Stimulated activated CD4-positive, alpha-beta T cell treated with anti-CD3 and anti-CD28 coated beads, Interleukin-4, amount 100 ng/mL, for 48 hours (primary cell): ENCODE data around the gene RPL41.
"Not testable (repeated sequence)": the region's sequence is repeated elsewhere in the genome, so short reads cannot be mapped to it uniquely, and the experiment has no call there.

Experiments
- DNase-seq, 2 donors: peaks; one replicate each; pipeline ENCODE4 v3.0.0-alpha.2; 2020; ENCODE audit warnings: low read depth in 2 of 2

RPL41 gene

GRCh38 chr12:56154818-56155217 lies 38.4 kb downstream of the RPL41 start:
- no peak for DNase-seq

- DNase-seq, result no peak
Observed at GRCh38 chr12:56155256-56155845, 38.9 kb downstream of the RPL41 start.

DNA sequence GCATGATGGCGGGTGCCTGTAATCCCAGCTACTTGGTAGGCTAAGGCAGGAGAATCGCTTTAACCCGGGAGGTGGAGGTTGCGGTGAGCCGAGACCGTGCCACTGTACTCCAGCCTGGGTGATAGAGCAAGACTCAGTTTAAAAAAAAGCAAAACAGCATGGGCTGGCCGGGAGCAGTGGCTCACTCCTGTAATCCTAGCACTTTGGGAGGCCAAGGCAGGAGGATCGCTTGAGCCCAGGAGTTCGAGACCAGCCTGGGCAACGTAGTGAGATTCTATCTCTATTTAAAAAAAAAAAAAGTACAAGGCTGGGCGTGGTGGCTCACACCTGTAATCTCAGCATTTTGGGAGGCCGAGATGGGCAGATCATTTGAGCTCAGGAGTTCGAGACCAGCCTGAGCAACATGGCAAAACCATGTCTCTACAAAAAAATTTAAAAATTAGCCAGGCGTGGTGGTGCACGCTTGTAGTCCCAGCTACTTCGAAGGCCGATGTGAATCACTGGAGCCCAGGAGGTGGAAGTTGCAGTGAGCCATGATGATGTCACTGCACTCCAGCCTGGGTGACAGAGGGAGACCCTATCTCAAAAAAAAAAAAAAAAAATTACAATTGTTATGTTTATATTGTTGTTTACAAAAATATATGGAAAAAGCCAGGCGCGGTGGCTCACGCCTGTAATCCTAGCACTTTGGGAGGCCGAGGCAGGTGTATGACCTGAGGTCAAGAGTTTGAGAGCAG lies 40.2 kb downstream of the RPL41 start:
- DNase-seq, result not testable (repeated sequence)

DNA sequence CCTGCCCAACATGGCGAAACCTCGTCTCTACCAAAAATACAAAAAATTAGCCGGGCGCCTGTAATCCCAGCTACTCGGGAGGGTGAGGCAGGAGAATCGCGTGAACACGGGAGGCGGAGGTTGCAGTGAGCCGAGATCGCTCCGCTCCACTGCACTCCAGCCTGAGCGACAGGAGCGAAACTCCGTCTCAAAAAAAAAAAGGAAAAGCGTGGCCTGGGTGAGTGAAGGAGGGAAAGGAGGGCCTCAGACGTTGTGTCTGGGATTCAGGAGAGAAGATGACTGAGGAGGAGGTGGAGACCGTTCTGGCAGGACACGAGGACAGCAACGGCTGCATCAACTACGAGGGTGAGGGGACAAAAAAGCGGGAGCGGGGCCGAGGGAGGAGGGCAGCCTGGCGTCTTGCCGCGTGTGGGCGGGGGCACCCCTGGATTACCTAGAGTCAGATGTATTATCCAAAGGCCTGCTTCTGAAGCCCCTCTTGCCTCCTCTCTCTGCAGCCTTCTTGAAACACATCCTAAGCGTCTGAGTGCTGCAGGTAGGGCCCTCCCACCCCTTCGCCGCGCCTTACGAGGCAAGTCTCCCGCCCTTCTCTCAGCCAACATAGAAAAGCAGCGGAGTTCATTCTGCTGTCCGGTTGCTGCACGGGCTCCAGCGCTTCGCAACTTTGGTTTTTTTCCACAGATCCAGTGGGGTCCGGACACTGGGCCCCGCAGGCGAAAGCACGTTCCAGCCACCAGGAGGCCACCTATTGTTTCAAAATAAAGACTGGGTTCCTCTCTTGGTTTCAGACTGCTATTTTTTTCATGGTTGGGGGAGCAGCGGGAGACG lies 41.0 kb downstream of the RPL41 start:
- DNase-seq, result peak; percentile 40 to 45

GRCh38 chr12:56158029-56158925 lies 41.8 kb downstream of the RPL41 start, which contains the start of gene MYL6:
MYL6 (plus strand) TSS chr12:56158359; CDS start chr12:56158402, 43 bp downstream.
- peak; percentile 84 to 91 for DNase-seq

GRCh38 chr12:56158926-56159461 lies 42.6 kb downstream of the RPL41 start:
- DNase-seq, result no peak

- DNase-seq, result no peak
Observed at GRCh38 chr12:56159482-56160192, 43.2 kb downstream of the RPL41 start.

- peak; percentile 37 to 44 for DNase-seq
Observed at GRCh38 chr12:56160193-56160763, 43.8 kb downstream of the RPL41 start.

DNA sequence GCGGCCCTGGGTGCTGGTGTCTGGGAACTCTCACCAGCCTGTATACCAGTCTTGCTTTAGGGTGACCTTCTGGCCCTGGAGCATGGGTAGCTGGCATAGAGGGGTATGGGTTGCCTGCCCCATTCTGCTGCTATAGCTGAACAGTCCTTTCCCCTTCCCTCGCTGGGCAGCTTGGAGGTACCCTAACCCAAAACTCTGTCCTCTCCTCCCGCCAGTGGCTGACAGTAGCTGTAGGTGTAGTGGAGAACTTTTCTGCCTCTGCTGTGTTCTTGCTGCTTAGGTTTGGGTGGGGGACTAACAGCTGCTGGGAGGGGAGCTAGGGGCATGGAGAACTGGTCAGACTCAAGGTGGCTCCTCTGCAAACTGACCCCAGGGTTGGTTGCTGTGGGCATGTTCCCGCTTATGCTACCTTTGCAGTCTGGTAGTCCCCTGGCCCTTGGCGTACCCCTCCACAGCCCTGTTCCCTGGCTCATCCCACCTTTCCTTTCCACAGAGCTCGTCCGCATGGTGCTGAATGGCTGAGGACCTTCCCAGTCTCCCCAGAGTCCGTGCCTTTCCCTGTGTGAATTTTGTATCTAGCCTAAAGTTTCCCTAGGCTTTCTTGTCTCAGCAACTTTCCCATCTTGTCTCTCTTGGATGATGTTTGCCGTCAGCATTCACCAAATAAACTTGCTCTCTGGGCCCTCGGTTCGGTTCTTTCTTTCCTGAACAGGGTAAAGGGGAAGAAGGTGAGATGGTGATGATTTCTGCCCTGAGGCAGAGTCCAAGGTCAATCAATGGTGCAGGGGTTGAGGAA lies 44.7 kb downstream of the RPL41 start:
- DNase-seq, result no peak

DNA sequence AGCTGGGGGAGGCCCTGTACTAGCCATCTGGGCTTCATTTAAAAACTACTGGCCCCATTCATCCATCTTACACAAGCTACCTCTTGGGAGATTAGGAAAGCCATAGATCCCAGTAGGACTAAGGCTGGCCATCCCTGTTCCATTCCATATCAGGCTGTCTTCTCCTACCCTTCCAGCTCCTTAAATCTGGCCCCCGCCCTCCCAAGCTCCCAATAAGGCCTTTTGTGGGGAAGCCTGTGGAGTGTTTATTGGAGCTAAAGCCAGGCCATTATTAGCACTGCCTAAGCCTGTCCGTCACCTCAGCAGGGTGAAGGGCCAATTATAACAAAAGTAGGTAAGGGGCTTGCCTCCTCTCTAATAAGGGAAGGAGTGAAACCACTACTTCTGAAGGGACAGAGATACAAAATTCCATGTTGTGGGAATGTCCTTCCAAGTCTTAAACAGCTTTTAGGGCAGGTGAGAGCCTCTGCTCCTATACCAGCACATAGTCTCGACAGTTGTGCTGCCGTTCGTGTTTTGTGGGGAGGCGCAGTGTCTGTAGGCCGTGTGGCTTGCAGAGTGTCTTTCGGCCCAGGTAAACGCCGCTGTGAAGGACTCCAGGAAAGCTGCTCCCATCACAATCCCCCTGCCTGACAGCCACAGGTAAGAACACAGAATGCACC lies 45.4 kb downstream of the RPL41 start:
- no peak for DNase-seq

- no peak for DNase-seq
Observed at GRCh38 chr12:56162468-56163290, 46.2 kb downstream of the RPL41 start.

GRCh38 chr12:56163533-56164344 lies 47.3 kb downstream of the RPL41 start:
- DNase-seq, result no peak

GRCh38 chr12:56164345-56164729 lies 47.9 kb downstream of the RPL41 start:
- DNase-seq, result no peak

GRCh38 chr12:56165369-56165768 lies 48.9 kb downstream of the RPL41 start:
- DNase-seq, result no peak
